Smooth muscle cell of the umbilical artery (primary cell): Measurements from ENCODE around the gene ERBB4. TPM values are rescaled to one million over a fixed set of nuclear protein-coding genes. Genes with fewer than 3 reads are reported as not detected.

Experiments
- total RNA-seq: library from RNA; depleted of rRNA; stranded (reverse); fragments of >200 nt; gene quantifications from 2 replicates; pipeline ENCODE4 v1.2.3, GENCODE V29; 2014

The ERBB4 gene
- 0.42 and 0.59 TPM in 2 replicates for total RNA-seq

DNA sequence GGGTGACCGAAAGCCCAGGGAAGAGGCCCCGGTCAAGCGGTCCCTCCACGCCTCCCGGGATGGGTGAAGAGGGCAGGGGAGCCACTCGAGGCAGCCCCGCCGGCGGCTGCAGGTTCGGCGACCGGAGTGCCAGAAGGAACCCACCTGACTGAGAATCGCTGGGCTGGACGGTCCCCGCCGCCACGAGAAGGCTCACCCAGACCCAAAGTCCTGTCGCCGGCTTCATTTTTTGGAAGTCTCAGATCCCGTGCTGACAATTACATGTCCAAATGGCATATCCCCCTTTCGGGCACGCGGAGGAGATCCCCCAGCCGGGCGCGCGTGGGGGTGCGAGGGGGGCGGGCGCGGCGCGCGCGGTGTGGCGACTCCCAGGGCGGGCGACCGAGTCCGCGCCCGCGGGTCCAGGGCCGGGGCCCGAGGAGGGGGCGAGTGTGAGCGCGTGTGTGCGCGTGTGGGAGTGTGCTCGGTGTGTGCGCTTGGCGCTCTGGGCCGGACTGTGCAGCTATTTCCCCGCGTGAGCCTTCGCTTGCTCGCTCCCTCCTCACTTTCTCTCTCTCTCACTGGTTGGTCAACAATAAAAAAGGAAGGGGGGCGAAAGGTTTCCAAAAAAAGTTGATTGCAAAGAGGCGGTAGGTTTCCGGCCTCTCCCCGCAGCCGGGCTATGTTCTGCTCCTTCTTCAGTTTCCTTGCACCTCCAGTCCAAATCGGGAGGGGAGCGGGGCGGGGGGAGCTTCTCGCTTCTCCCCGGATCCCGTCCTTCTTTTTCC is at the start of gene ERBB4:
ERBB4 (minus strand) TSS at position 498 of the 767 bp plus-strand sequence; CDS start at position 226, 272 bp downstream.

